Muscle layer of duodenum (tissue), 2 donors: Measurements from ENCODE around the gene MARVELD2.
A peak's percentile ranks its signal among the peaks of the same experiment; 100 is the strongest.
"Not testable (repeated sequence)": the region's sequence is repeated elsewhere in the genome, so short reads cannot be mapped to it uniquely, and the experiment has no call there.

Experiments used
- H3K27ac ChIP-seq: one replicate; pipeline ENCODE4 v1.7.0; 2013; ENCODE audit warnings: mild to moderate bottlenecking, low read length
- H3K27me3 ChIP-seq: one replicate; pipeline ENCODE4 v1.7.0; 2013; ENCODE audit warnings: low read depth, mild to moderate bottlenecking, control low read depth, low read length
- H3K36me3 ChIP-seq, 2 donors: one replicate each; pipeline ENCODE4 v1.7.0; 2013; ENCODE audit warnings: low read length in 2 of 2, control low read depth in 1 of 2, mild to moderate bottlenecking in 1 of 2; ENCODE audit not compliant: insufficient read depth in 2 of 2, control insufficient read depth in 1 of 2
- H3K4me1 ChIP-seq, 2 donors: one replicate each; pipeline ENCODE4 v1.7.0; 2013; ENCODE audit warnings: low read length in 2 of 2, mild to moderate bottlenecking in 2 of 2, control low read depth in 1 of 2, moderate library complexity in 1 of 2; ENCODE audit not compliant: insufficient read depth in 2 of 2, control insufficient read depth in 1 of 2
- H3K4me3 ChIP-seq, 2 donors: one replicate each; pipeline ENCODE4 v1.7.0; 2013; ENCODE audit warnings: low read length in 2 of 2, low read depth in 1 of 2, mild to moderate bottlenecking in 1 of 2
- H3K9me3 ChIP-seq, 2 donors: one replicate each; pipeline ENCODE4 v1.7.0; 2013; ENCODE audit warnings: low read length in 2 of 2, control low read depth in 1 of 2, mild to moderate bottlenecking in 1 of 2; ENCODE audit not compliant: control insufficient read depth in 1 of 2
- donor health status: healthy.

MARVELD2 gene

GRCh38 chr5:69478296-69478695 lies 63.4 kb downstream of the MARVELD2 start:
- not testable (repeated sequence) for H3K4me3 ChIP-seq, H3K4me1 ChIP-seq, H3K9me3 ChIP-seq, H3K27ac ChIP-seq, H3K27me3 ChIP-seq, H3K36me3 ChIP-seq

GRCh38 chr5:69484891-69485290 lies 70.0 kb downstream of the MARVELD2 start:
- H3K4me3 ChIP-seq = no peak overlapping the region
- H3K4me1 ChIP-seq = no peaks in the 10 kb centered on the region
- no peaks in the 10 kb centered on the region for H3K9me3 ChIP-seq
- no peak overlapping the region for H3K27ac ChIP-seq
- no peaks in the 10 kb centered on the region for H3K36me3 ChIP-seq
- H3K27me3 ChIP-seq = no peaks in the 10 kb centered on the region

GRCh38 chr5:69485471-69485870 lies 70.6 kb downstream of the MARVELD2 start:
- Histone ChIP-seq H3K9me3 (no peaks in the 10 kb centered on the region), H3K4me3 (no peak overlapping the region), H3K27me3 (no peaks in the 10 kb centered on the region), H3K36me3 (no peaks in the 10 kb centered on the region), H3K4me1 (no peaks in the 10 kb centered on the region), H3K27ac (no peak overlapping the region)

GRCh38 chr5:69489246-69489645 lies 74.3 kb downstream of the MARVELD2 start:
- no peak overlapping the region for H3K27ac ChIP-seq
- peaks cover 7% of the 10 kb centered on the region for H3K27me3 ChIP-seq
- peaks cover 0 to 23% of the 10 kb centered on the region in 2 donors for H3K4me1 ChIP-seq

GRCh38 chr5:69491027-69491426 lies 76.1 kb downstream of the MARVELD2 start:
- Histone ChIP-seq H3K4me3 (no peak overlapping the region), H3K4me1 (peaks cover 0 to 24% of the 10 kb centered on the region in 2 donors), H3K27ac (peak overlapping the region; percentile 67), H3K27me3 (peaks cover 13% of the 10 kb centered on the region), H3K36me3 (no peaks in the 10 kb centered on the region), H3K9me3 (no peaks in the 10 kb centered on the region)

More at GRCh38 chr5:69489246-69489645, 74.3 kb downstream of the MARVELD2 start:
- no peak overlapping the region for H3K4me3 ChIP-seq
- H3K36me3 ChIP-seq = no peaks in the 10 kb centered on the region
- no peaks in the 10 kb centered on the region for H3K9me3 ChIP-seq

GRCh38 chr5:69491838-69492390 lies 77.0 kb downstream of the MARVELD2 start:
- Histone ChIP-seq H3K4me3 (peak overlapping the region; percentile 60 to 89), H3K36me3 (no peaks in the 10 kb centered on the region), H3K27ac (peak overlapping the region; percentile 67), H3K27me3 (peaks cover 13% of the 10 kb centered on the region), H3K4me1 (peaks cover 0 to 24% of the 10 kb centered on the region in 2 donors), H3K9me3 (no peaks in the 10 kb centered on the region)

GRCh38 chr5:69492391-69492922 lies 77.5 kb downstream of the MARVELD2 start, which contains the start of gene OCLN:
OCLN (plus strand) TSS chr5:69492790; CDS start chr5:69504245, 11,455 bp downstream.
- H3K4me1 ChIP-seq = peaks cover 0 to 24% of the 10 kb centered on the region in 2 donors
- peak within 1 kb of the TSS; percentile 60 to 89 for H3K4me3 ChIP-seq
- no peaks in the 10 kb centered on the region for H3K9me3 ChIP-seq
- H3K36me3 ChIP-seq = no peaks in the 10 kb centered on the region
- H3K27me3 ChIP-seq = peaks cover 13% of the 10 kb centered on the region
- peak within 1 kb of the TSS; percentile 75 for H3K27ac ChIP-seq

GRCh38 chr5:69492923-69493395 lies 78.0 kb downstream of the MARVELD2 start:
- peak overlapping the region; percentile 60 to 89 for H3K4me3 ChIP-seq
- peak overlapping the region; percentile 75 for H3K27ac ChIP-seq
- H3K4me1 ChIP-seq = peaks cover 0 to 24% of the 10 kb centered on the region in 2 donors
- H3K27me3 ChIP-seq = peaks cover 13% of the 10 kb centered on the region
- no peaks in the 10 kb centered on the region for H3K9me3 ChIP-seq
- H3K36me3 ChIP-seq = no peaks in the 10 kb centered on the region

GRCh38 chr5:69493396-69494133 lies 78.6 kb downstream of the MARVELD2 start:
- peaks cover 0 to 24% of the 10 kb centered on the region in 2 donors for H3K4me1 ChIP-seq
- peak overlapping the region; percentile 75 for H3K27ac ChIP-seq
- H3K27me3 ChIP-seq = peaks cover 13% of the 10 kb centered on the region
- no peaks in the 10 kb centered on the region for H3K36me3 ChIP-seq
- H3K9me3 ChIP-seq = no peaks in the 10 kb centered on the region
- H3K4me3 ChIP-seq = peak overlapping the region; percentile 60 to 89
